HG02884 (cell line): Measurements from ENCODE around the gene TRAF1.

ENCODE experiments used
- ATAC-seq: cut with Tn5 transposase; IDR thresholded peaks from one replicate; pipeline ENCODE4 v1.9.1; 2021; ENCODE audit warnings: mild to moderate bottlenecking, moderate library complexity; ENCODE audit not compliant: unreplicated experiment

TRAF1 gene

GRCh38 chr9:120910643-120911042 lies 16.0 kb downstream of the TRAF1 start:
- ATAC-seq: no peak

- no peak for ATAC-seq
These were observed 16.7 kb downstream of the TRAF1 start for GRCh38 chr9:120909904-120910303.

- ATAC-seq: no peak
These were observed 21.1 kb downstream of the TRAF1 start for GRCh38 chr9:120905315-120906164.

GRCh38 chr9:120904978-120905301 lies 21.7 kb downstream of the TRAF1 start:
- no peak for ATAC-seq

GRCh38 chr9:120904061-120904977 lies 22.3 kb downstream of the TRAF1 start:
- no peak for ATAC-seq

GRCh38 chr9:120902569-120903535 lies 23.7 kb downstream of the TRAF1 start:
- no peak for ATAC-seq

GRCh38 chr9:120901755-120902568 lies 24.6 kb downstream of the TRAF1 start:
- no peak for ATAC-seq

- ATAC-seq: no peak
These were observed 25.8 kb downstream of the TRAF1 start for GRCh38 chr9:120900824-120901223.

GRCh38 chr9:120899490-120900068 lies 27.0 kb downstream of the TRAF1 start:
- no peak for ATAC-seq

GRCh38 chr9:120898396-120898795 lies 28.2 kb downstream of the TRAF1 start:
- no peak for ATAC-seq

GRCh38 chr9:120895951-120896350 lies 30.6 kb downstream of the TRAF1 start:
- no peak for ATAC-seq

- no peak for ATAC-seq
These were observed 32.1 kb downstream of the TRAF1 start for GRCh38 chr9:120894321-120895148.

GRCh38 chr9:120893611-120894307 lies 32.8 kb downstream of the TRAF1 start:
- no peak for ATAC-seq

- ATAC-seq: peak; percentile 61
These were observed 33.6 kb downstream of the TRAF1 start for GRCh38 chr9:120892748-120893610.

- peak; percentile 27 for ATAC-seq
These were observed 34.5 kb downstream of the TRAF1 start for GRCh38 chr9:120891884-120892747.

- ATAC-seq: no peak
These were observed 35.2 kb downstream of the TRAF1 start for GRCh38 chr9:120891245-120891883.
